Immature natural killer cell (primary cell): ENCODE measurements around the gene ORC1. TPM values are rescaled to one million over a fixed set of nuclear protein-coding genes. Genes with fewer than 3 reads are reported as not detected.
"Not testable (repeated sequence)": the region's sequence is repeated elsewhere in the genome, so short reads cannot be mapped to it uniquely, and the experiment has no call there.

Experiments
- DNase-seq, 3 donors: peaks; one replicate each; pipeline ENCODE4 v3.0.0; 2022; ENCODE audit warnings: mixed read lengths in 1 of 3
- H3K27ac Mint-ChIP-seq, 6 donors: one replicate each; pipeline ENCODE4 v1.8.0; 2020; ENCODE audit warnings: mixed read lengths in 6 of 6, mild to moderate bottlenecking in 5 of 6, inconsistent platforms in 4 of 6, moderate library complexity in 3 of 6
- H3K27me3 Mint-ChIP-seq, 3 donors: one replicate each; pipeline ENCODE4 v1.8.0; 2020 to 2021; ENCODE audit warnings: low read depth in 3 of 3, mild to moderate bottlenecking in 3 of 3, mixed read lengths in 3 of 3, moderate library complexity in 3 of 3, inconsistent platforms in 1 of 3
- H3K36me3 Mint-ChIP-seq, 3 donors: one replicate each; pipeline ENCODE4 v1.8.0; 2020; ENCODE audit warnings: mixed read lengths in 3 of 3, inconsistent platforms in 2 of 3, mild to moderate bottlenecking in 2 of 3
- H3K4me1 Mint-ChIP-seq, 2 donors: one replicate each; pipeline ENCODE4 v1.8.0; 2020; ENCODE audit warnings: inconsistent platforms in 2 of 2, mild to moderate bottlenecking in 2 of 2, mixed read lengths in 2 of 2, moderate library complexity in 1 of 2
- H3K4me3 Mint-ChIP-seq, 5 donors: one replicate each; pipeline ENCODE4 v1.8.0; 2020; ENCODE audit warnings: mild to moderate bottlenecking in 5 of 5, mixed read lengths in 5 of 5, inconsistent platforms in 3 of 5, moderate library complexity in 3 of 5
- H3K9me3 Mint-ChIP-seq, 6 donors: one replicate each; pipeline ENCODE4 v1.8.0; 2020; ENCODE audit warnings: mild to moderate bottlenecking in 6 of 6, mixed read lengths in 6 of 6, inconsistent platforms in 4 of 6, moderate library complexity in 3 of 6
- polyA plus RNA-seq, 3 donors: library from polyadenylated mRNA; unstranded; fragments of 300-500 nt; fragmentation: Illumina TruSeq; gene quantifications; one replicate each; pipeline ENCODE4 v1.2.3, GENCODE V29; 2021

ORC1 gene
- polyA plus RNA-seq, 3 donors from 2014 or later, result 0.46 to 1.2 (median 0.58) TPM

- Mint-ChIP-seq H3K36me3 (peaks cover 22 to 53% (median 32%) of the 10 kb centered on the region in 3 donors), H3K27ac (peak overlapping the region in 1 of 6 donors; percentile 48), H3K9me3 (no peaks in the 10 kb centered on the region), H3K4me1 (peaks cover 0 to 5% of the 10 kb centered on the region in 2 donors), H3K27me3 (peaks cover 0 to 3% (median 2%) of the 10 kb centered on the region in 3 donors), H3K4me3 (no peak overlapping the region)
- no peak for DNase-seq
Observed at GRCh38 chr1:52416811-52417210, 12.6 kb upstream of the ORC1 start.

DNA sequence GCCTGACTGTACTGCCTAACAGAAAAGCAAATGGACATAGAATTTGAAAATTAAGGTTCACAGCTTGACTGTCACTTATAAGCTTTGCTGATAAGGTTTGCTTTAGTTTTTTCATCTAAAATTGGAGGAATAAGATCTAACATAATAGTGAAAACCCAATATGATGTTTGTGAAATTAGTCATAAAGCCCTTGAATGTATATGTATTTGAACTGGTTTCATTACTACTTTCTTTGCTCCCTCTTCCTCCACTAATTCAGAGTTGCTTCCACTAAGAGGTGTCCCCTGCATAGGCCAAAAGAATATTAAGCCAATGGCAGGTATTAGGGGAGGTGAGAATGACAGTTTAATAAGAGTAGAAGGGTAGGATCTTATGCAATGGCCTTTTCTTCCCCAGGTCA, 10.7 kb upstream of the ORC1 start:
- Mint-ChIP-seq H3K4me1 (peaks cover 0 to 5% of the 10 kb centered on the region in 2 donors), H3K4me3 (no peak overlapping the region), H3K9me3 (no peaks in the 10 kb centered on the region), H3K27ac (peak overlapping the region in 1 of 6 donors; percentile 29), H3K36me3 (peaks cover 29 to 66% (median 40%) of the 10 kb centered on the region in 3 donors), H3K27me3 (peaks cover 0 to 3% (median 2%) of the 10 kb centered on the region in 3 donors)
- DNase-seq, result no peak

- H3K4me3 Mint-ChIP-seq, result no peak overlapping the region
- H3K36me3 Mint-ChIP-seq, result peaks cover 28 to 68% (median 43%) of the 10 kb centered on the region in 3 donors
- no peak overlapping the region for H3K27ac Mint-ChIP-seq
- peaks cover 0 to 6% (median 3%) of the 10 kb centered on the region in 3 donors for H3K27me3 Mint-ChIP-seq
- no peak for DNase-seq
- peaks cover 0 to 7% of the 10 kb centered on the region in 2 donors for H3K4me1 Mint-ChIP-seq
- H3K9me3 Mint-ChIP-seq, result no peaks in the 10 kb centered on the region
Observed at GRCh38 chr1:52413410-52413989, 9.3 kb upstream of the ORC1 start.

DNA sequence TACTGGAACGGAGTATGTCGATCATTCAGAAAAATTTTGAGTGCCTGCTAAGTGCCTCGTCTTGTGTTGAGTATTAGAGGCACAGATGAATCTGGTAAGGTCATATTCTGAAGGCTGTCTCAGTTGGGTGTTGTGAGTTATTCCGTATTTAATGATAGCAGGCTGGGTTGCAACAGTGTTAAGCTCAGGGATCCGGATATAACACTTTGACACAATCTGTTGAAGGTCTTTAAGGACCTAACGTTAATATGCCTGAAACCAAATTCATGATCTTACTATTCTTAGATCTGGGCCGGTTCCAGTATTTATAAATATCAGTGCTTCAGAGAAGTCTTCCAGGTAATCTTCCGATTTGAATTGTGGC, 734 bp upstream of the ORC1 start:
- Mint-ChIP-seq H3K9me3 (no peaks in the 10 kb centered on the region), H3K27ac (peak overlapping the region; percentile 94 to 99 (median 99)), H3K4me1 (peaks cover 33 to 54% of the 10 kb centered on the region in 2 donors), H3K4me3 (peak overlapping the region; percentile 99 to 100 (median 99)), H3K27me3 (peaks cover 4 to 12% (median 9%) of the 10 kb centered on the region in 3 donors), H3K36me3 (peaks cover 14 to 27% (median 16%) of the 10 kb centered on the region in 3 donors)
- DNase-seq, result no peak

DNA sequence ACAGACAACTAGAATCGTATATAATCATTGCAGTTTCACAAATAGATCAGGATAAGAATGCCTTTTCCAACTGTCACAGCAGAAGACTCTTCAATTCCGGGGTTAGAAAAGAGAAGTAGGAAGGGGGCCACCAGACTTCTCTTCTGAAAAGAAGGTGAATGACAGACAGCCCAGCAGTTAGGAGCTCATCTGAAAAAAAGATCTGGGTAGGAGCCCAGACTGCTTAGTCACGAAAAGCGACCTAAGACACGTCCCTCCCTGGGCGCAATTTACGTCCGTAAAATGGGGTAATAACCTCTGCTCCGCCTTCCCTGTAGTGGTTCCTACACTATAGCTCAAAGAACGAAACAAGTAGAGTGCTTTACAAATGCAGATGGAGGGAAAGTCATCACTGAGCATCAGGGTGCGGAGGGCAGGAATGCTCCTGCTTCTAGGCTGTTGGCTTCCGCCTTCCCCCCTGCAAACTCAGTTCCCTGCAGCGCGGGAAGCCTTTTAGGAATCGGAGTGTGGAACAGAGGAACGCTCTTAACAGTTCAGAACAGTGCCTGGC, 582 bp downstream of the ORC1 start:
- H3K4me1 Mint-ChIP-seq, result peaks cover 33 to 48% of the 10 kb centered on the region in 2 donors
- H3K27me3 Mint-ChIP-seq, result peaks cover 4 to 9% (median 8%) of the 10 kb centered on the region in 3 donors
- H3K4me3 Mint-ChIP-seq, result peak overlapping the region; percentile 99 to 100 (median 99)
- DNase-seq, result peak; percentile 52 to 62 (median 56)
- no peaks in the 10 kb centered on the region for H3K9me3 Mint-ChIP-seq
- H3K27ac Mint-ChIP-seq, result peak overlapping the region; percentile 94 to 99 (median 99)
- peaks cover 10 to 20% (median 14%) of the 10 kb centered on the region in 3 donors for H3K36me3 Mint-ChIP-seq

DNA sequence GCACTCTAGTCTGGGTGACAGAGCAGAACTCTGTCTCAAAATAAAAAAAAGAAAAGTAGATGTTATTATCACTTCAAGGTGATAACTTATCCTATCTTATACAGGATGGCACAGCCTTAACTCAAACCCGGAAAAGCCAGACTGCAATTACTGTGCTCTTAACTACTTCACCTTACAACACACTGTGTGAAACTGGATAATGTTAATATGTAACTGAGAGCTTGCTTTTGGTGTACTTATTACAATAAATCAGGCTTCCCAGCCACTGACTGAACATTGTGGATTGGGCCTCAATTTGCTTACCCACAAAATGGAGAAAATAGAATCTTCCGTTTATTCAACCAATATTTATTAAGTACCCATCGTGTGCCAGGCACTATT, 1.4 kb downstream of the ORC1 start:
- Mint-ChIP-seq H3K27ac (peak overlapping the region in 2 of 6 donors; percentile 94 to 99), H3K9me3 (no peaks in the 10 kb centered on the region), H3K27me3 (peaks cover 4 to 9% (median 6%) of the 10 kb centered on the region in 3 donors), H3K4me3 (peak overlapping the region; percentile 99 to 100 (median 99)), H3K4me1 (peaks cover 33 to 43% of the 10 kb centered on the region in 2 donors), H3K36me3 (peaks cover 6 to 15% (median 14%) of the 10 kb centered on the region in 3 donors)
- no peak for DNase-seq

GRCh38 chr1:52400131-52400530, 4.1 kb downstream of the ORC1 start:
- Mint-ChIP-seq H3K4me3 (no peak overlapping the region), H3K36me3 (peaks cover 0 to 13% (median 7%) of the 10 kb centered on the region in 3 donors), H3K9me3 (no peaks in the 10 kb centered on the region), H3K27me3 (peaks cover 4 to 9% (median 6%) of the 10 kb centered on the region in 3 donors), H3K4me1 (peaks cover 18 to 21% of the 10 kb centered on the region in 2 donors), H3K27ac (no peak overlapping the region)
- DNase-seq, result no peak

DNA sequence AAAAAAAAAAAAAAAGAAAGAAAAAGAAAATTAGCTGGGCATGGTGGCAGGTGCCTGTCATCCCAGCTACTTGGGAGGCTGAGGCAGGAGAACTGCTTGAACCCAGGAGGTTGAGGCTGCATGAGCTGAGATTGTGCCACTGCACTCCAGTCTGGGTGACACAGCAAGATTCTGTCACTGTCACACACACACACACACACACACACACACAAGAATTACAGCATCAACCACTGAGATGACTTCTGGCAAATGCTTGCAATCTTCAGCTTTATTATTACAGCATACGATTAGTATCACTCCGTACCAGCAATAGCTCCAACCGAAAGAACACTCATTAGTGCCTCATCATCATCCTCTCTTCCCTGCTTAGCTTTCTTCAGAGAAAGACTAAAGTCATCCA, 4.6 kb downstream of the ORC1 start:
- H3K36me3 Mint-ChIP-seq, result peaks cover 0 to 17% (median 11%) of the 10 kb centered on the region in 3 donors
- no peak overlapping the region for H3K27ac Mint-ChIP-seq
- H3K9me3 Mint-ChIP-seq, result no peaks in the 10 kb centered on the region
- no peak for DNase-seq
- peaks cover 4 to 9% (median 5%) of the 10 kb centered on the region in 3 donors for H3K27me3 Mint-ChIP-seq
- peaks cover 13 to 16% of the 10 kb centered on the region in 2 donors for H3K4me1 Mint-ChIP-seq
- no peak overlapping the region for H3K4me3 Mint-ChIP-seq

GRCh38 chr1:52393174-52393573, 11.0 kb downstream of the ORC1 start:
- H3K27me3 Mint-ChIP-seq, result no peaks in the 10 kb centered on the region
- peak overlapping the region in 1 of 6 donors; percentile 1 for H3K27ac Mint-ChIP-seq
- H3K4me3 Mint-ChIP-seq, result no peak overlapping the region
- DNase-seq, result no peak
- no peaks in the 10 kb centered on the region for H3K9me3 Mint-ChIP-seq
- peaks cover 0 to 12% (median 8%) of the 10 kb centered on the region in 3 donors for H3K36me3 Mint-ChIP-seq
- no peaks in the 10 kb centered on the region for H3K4me1 Mint-ChIP-seq

DNA sequence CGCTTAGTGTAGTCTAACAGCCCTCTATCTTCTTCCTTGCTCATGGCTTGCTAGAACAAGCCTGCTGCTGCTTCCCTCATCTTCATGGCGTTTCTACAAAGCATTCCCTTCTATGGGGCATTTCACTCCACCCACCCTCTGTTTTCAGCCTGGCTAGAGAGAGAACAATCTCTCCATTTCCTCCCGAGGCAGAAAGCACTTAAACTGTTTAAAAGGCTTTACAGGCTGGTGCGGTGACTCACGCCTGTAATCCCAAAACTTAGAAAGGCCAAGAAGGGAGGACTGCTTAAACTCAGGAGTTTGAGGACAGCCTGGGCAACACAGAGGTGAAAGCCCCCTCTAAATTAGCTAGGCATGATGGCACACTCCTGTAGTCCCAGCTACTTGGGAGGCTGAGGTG, 17.8 kb downstream of the ORC1 start:
- H3K4me1 Mint-ChIP-seq, result no peaks in the 10 kb centered on the region
- no peak overlapping the region for H3K27ac Mint-ChIP-seq
- H3K27me3 Mint-ChIP-seq, result peaks cover 0 to under 1% (median 0%) of the 10 kb centered on the region in 3 donors
- H3K36me3 Mint-ChIP-seq, result peaks cover 0 to 5% (median under 1%) of the 10 kb centered on the region in 3 donors
- no peak for DNase-seq
- H3K9me3 Mint-ChIP-seq, result no peaks in the 10 kb centered on the region
- no peak overlapping the region for H3K4me3 Mint-ChIP-seq

- H3K27ac Mint-ChIP-seq, result no peak overlapping the region
- H3K9me3 Mint-ChIP-seq, result no peaks in the 10 kb centered on the region
- peaks cover 0 to 4% (median 0%) of the 10 kb centered on the region in 3 donors for H3K27me3 Mint-ChIP-seq
- no peak for DNase-seq
- H3K4me3 Mint-ChIP-seq, result no peak overlapping the region
- H3K36me3 Mint-ChIP-seq, result peaks cover 0 to 5% (median 3%) of the 10 kb centered on the region in 3 donors
- H3K4me1 Mint-ChIP-seq, result no peaks in the 10 kb centered on the region
Observed at GRCh38 chr1:52385376-52385775, 18.8 kb downstream of the ORC1 start.

GRCh38 chr1:52369851-52370250, 34.4 kb downstream of the ORC1 start:
- Mint-ChIP-seq H3K36me3 (peaks cover 0 to 12% (median 11%) of the 10 kb centered on the region in 3 donors), H3K4me1 (peaks cover 17 to 27% of the 10 kb centered on the region in 2 donors), H3K27me3 (peaks cover 13 to 24% (median 19%) of the 10 kb centered on the region in 3 donors)
- H3K9me3 Mint-ChIP-seq, H3K4me3 Mint-ChIP-seq, DNase-seq, H3K27ac Mint-ChIP-seq: not testable (repeated sequence)

DNA sequence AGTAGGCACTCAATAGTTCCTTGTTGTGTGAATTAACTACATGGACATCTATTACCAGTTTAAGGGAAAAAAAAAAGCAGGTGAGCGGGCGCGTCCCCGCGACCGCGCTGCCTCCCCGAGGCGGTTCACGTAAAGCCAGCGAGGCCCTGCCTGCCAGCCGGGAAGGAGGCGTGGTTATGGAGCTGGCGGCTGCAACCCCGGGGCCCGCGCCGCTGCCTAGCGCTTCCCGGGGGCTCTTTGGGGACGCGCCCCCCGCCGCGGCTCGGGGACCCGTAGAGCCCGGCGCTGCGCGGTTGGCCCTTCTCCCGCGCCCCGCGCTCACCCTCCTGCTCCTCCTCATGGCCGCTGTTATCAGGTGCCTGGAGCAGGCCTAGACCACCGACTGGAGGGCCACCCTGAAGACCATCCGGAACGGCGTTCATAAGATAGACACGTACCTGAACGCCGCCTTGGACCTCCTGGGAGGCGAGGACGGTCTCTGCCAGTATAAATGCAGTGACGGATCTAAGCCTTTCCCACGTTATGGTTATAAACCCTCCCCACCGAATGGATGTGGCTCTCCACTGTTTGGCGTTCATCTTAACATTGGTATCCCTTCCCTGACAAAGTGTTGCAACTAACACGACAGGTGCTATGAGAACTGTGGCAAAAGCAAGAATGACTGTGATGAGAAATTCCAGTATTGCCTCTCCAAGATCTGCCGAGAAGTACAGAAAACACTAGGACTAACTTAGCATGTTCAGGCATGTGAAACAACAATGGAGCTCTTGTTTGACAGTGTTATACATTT, 35.6 kb downstream of the ORC1 start:
- Mint-ChIP-seq H3K9me3 (no peaks in the 10 kb centered on the region), H3K27ac (no peak overlapping the region)

More for the DNA sequence above, 35.6 kb downstream of the ORC1 start:
- Mint-ChIP-seq H3K4me1 (peaks cover 27 to 39% of the 10 kb centered on the region in 2 donors), H3K4me3 (peak overlapping the region; percentile 18 to 68 (median 57)), H3K36me3 (peaks cover 0 to 1% (median 0%) of the 10 kb centered on the region in 3 donors), H3K27me3 (peaks cover 13 to 24% (median 19%) of the 10 kb centered on the region in 3 donors)
- peak; percentile 15 to 37 (median 21) for DNase-seq
